HuH-7.5 (cell line): ENCODE data around the gene TMPRSS6.

Source experiments
- DNase-seq: peaks from one replicate; pipeline ENCODE4 v3.0.0; 2011; ENCODE audit warnings: low spot score

The TMPRSS6 gene

DNA sequence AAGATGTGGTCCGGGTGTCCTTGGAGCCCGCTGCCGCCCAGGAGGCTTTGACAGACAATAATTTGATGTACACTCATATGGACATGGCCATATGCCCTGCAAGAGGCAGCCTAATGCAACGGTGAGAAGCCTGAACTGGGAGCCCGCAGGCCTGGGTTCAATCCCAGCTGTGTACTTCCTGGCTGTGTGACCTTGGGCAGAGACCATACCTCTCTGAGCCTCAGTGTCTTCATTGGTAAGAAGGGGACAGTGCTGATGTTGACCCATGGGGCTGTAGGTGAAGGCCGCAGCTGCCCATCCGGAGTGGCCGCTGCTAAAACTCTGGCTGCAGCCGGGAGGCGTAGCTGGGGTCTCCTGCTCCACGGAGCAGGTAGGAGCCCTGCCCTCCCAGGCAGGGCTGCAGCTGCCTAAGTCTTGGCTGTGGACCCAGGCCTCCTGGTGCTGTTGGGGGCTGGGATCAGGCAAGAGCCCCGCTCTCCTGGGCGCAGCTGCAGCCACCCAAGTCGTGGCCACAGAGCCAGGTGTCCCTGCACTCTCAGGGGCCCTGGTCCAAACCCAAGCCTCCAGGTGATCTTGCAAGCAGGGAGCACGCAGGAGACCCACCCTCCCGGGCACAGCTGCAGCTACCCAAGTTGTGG lies 31.3 kb upstream of the TMPRSS6 start:
- no peak for DNase-seq

DNA sequence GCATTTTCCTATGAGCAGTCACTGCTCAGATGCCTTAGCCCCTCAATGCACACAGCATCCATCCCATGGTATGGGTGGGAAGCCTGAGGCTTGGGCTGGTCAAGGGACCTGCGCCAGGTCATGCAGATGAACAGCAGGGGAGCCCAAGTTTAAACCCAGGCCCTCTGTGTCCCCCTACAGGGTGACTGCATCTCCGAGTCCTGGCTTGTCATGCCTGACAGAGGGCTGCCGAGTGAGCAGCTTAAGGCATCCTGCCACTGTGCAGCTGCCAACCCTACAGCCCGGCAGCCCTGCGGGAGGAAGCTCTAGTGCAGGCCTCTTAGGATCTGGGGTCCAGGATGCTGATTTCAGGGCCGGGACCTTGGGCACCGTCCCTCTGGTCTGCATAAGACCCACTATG lies 30.2 kb upstream of the TMPRSS6 start:
- DNase-seq, result no peak

DNA sequence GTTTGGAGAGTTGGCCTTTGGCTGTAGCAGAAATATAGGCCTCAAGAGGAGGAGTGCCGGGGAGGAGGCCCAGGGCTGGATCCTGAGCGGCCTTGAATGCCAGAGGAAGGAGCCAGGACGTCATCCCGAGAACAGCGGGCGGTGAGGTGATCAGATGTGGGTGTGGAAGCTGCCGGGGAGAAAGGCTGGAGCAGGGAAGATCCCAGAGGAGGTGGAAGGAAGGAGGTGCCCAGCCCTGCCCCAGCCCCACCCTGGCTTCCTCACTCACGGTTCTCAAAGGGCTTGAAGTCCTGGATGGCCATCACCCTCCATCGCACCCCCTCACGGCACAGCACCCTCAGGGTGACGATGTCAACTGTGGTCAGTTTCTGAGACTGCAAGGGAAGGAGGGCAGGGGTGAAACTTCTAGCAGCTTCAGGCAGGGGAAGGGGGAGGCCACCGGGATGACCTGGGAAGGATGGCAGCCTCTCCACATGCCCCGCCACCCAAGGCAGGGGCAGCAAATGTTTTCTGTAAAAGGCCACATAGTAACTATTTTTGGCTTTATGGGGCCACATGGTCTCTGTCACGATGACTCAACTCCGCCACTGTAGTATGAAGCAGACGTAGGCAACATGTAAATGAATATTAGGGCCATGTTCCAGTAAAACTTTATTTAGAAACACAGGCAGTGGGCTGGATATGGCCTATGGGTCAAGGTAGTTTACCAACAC lies 29.5 kb upstream of the TMPRSS6 start:
- DNase-seq, result no peak

DNA sequence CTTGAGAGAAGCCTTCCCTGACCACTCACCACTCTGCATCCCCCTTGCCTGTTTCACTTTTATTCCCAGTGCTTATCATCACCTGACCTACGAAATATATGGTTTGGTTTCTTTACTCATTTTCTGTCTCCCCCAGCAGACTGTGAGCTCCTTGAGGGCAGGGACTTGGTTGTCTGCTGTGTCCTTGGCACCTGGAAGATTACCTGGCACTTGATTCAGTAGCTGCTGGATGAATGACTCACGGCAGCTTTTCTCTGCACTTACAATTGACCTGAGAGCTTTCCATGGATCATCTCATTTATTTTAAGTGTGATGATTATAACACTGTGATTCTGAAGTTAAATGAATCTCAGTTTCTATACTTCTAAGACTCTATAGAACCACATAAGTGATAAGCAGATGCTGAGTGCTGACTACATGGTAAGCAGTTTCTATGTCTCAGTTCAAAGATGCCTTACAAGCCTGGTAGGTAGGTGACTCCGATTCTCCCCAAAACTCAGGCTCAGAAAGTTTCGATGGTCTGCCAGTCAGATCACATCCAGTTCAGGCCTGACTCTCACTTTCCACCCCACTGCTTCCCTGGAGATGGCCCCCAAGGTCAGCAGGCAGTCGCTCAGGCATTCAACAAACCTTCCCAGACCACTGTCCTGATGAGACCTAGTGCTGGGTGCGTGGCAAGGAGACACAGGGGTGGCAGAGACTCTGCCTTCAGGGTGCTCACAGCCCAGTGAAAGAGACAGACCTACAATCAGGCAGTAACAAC lies 28.6 kb upstream of the TMPRSS6 start:
- no peak for DNase-seq

DNA sequence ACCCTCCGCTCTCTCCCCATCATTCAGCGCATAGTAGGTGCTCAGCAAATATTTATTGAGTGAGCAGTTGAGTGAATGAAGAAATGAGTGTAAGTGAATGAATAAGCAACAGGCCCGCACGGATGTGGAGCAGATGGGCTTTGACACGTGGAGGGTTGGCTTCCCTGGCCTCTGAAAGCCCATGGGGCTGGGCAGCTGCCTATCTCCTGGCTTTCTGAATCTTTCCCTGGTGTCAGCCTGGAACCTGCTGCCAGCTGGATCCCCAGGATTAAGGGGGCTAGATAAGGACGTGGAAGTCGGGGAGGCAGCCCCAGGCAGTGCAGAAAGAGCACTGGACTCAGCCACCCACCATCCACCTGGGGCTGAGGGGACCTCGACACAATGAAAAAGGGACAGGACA lies 27.6 kb upstream of the TMPRSS6 start:
- DNase-seq, result no peak

DNA sequence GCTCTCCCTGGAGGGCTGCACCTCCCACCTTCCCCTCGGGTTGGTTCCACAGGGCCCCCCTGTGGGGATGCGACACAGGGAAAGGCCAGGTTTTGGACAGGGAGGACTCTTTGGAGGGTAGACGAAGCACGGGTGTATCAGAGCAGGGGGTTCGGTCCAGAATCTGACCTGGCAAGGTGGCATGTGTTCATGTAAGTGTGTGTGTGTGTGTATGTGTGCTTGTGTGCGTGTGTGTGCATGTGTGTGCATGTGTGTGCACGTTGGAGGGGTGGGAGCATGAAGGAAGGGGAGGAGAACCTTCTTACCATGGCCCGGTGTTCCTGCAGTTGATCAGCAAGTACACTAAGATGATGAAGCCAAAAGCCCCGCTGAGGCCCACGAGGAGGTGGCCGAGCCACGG lies 25.5 kb upstream of the TMPRSS6 start:
- DNase-seq, result no peak

DNA sequence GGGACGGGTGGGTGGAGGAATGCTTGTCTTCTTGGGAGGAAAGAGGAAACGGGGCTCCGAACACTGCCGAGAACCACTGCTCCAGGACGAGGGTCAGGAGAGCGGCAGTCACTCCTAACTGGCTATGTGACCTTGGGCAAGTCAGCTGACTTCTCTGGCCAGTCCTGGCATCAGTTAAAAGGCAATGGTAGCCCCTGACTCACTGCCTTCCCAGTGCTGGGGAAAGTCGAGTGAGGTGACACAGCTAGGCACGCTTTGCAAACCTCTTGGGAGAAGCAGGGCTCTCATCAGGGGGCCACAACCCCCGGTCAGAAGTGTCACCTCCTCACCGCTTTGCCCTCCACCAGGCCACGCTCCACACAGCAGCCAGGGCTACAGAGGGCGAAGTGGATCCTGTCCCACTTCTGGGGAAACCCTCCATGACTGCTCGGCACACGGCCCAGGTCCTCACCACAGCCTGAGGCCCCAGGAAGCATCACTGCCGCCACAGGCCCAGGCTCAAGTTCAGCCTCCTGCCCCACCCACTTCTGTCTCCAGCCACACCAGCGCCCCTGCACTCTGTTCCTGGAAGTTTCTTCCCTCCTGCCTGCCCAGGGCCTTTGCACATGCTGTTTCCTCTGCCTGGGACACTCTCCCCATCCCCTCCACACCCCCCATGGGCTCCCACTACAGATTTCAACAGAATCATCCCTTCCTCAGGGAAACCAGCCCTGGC lies 23.9 kb upstream of the TMPRSS6 start:
- no peak for DNase-seq

DNA sequence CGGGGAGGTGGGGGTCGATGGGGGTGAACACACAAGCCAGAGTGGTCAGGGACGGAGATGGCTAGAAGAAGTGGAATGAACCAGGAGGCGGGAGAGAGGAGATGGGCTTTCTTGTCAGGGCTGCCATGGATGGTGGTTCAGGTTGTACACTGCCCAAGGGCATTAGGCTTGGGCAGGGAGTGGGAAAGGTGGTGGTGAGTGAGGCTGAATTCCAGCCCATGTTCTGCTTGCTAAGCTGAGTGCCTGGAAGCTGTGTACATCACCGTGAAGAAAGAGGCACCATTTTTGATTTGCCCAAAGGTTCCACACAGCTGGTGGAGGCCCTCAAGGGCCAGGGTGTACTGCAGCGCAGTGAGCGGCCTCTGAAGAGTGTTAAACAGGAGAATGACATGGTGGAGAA lies 23.3 kb upstream of the TMPRSS6 start:
- no peak for DNase-seq

DNA sequence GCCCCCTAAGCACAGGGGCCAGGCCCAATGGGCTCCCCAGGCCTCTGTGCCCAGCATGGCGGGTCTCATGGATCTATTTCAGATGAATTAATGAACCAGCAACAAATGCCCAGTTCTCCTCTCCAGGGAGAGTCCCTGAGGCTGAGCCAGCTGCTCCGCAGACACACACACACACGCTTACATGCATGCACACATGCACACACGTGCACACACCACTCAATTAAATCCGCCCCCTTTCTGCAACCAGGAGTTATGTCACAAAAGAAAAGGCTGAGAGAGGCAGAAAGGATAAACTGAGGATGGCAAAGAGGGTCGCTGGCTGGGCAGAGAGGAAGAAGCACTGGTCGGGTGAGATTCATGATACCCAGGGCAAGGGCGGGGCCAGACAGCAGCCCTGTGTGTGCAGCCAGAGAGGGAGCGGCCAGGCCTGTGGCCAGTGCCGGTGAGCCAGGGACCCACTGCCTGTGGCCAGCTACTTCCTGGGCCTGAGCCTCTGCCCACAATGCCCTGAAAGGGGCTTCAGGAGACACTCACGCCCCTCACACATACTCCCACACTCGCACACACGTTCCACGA lies 20.4 kb upstream of the TMPRSS6 start:
- no peak for DNase-seq

DNA sequence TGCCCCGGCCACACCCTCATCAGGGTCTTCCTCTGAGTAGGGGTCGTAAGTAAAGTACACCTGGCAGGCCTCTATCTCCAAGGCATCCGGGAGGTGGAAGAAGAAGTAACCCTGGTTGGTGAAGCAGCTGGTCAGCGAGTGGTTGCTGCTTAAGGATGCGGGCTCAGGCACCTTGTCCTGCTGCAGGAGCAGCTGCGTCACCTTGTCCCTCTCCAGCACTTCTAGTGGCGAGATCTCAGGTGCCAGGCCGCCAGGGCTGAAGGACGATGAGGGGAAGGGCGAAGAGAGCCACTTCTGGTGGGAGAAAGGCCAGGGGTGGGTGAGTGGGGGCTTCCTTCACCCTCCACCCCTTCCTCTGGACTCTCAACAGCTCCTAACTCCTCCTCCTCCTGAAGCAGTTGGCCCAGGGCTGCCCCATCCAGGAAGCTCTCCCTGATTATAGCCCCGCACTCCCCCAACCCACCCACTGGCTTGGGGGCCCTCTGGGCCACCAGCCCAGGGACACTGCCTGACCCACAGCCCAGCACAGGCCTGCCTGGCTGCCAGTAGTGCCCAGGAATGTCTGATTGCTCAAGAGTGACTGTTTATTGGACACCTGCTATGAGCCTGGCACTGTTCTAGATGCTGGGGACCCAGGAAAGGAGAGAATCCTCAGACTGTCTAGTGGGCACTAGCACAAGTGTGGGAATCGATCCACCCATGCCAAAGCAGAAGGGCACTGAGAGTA lies 19.2 kb upstream of the TMPRSS6 start:
- no peak for DNase-seq

DNA sequence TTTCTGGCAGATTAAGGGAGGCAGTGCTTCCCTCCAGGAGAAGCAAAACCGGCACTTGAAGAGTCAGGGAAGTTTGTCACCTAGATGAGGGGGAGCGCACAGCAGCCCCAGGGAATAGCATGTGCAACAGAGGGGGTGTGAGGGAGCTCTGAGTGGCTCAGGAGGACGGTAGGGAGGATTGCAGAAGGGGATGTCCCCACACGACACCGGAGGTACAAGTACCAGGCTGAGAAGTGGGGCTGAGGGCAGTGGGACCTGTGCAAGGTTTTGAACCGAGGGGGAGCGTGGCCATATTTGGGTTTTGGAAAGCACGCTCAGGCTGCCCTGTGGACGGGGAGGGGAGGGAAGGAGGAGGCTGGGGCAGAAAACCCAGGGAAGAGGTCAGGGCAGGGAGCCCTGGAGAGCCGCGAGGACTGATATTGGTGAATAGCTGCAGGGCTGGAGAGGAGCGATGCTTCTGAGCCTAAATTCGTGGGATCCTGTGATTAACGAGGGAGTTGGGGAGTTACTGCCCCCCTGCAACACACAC lies 17.9 kb upstream of the TMPRSS6 start:
- DNase-seq, result no peak

DNA sequence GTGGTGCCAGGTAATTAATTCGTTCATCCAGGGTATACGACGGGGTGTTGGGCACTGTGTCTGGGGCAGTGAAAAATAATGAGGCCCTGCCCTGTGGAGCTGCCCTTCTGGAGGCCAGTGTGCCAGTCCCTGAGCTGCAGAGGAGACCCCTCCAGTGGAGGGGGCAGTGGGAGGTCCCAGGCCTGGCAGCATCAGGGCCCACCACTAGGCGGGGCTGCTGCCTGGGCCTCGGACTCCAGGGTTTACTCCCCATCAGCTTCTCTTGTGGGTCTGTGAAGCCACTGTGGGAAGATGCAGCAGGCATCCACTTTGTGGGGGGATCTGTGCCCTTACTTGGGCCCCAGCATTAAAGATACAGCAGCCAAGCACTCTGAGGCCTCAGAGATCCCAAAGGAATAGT lies 17.4 kb upstream of the TMPRSS6 start:
- no peak for DNase-seq

DNA sequence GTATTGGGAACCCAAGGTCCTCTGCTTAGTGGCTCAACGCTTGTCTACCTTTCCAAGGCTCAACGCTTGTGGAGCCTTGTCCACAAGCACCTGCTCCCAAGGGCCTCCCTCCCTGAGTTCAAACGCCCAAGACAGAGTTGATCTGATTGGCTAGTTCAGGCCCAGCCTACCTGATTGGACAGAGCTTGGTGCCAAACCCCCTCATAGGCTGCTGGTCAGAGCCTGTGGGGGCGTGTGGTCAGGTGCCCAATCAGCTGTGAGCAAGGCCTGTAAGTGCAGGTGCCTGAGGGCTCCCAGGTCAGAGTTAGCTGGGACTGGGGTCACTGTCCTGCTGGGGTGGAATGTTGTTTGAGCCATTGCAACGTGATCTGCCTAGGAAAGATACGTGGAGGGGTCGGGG lies 16.9 kb upstream of the TMPRSS6 start:
- DNase-seq, result no peak

DNA sequence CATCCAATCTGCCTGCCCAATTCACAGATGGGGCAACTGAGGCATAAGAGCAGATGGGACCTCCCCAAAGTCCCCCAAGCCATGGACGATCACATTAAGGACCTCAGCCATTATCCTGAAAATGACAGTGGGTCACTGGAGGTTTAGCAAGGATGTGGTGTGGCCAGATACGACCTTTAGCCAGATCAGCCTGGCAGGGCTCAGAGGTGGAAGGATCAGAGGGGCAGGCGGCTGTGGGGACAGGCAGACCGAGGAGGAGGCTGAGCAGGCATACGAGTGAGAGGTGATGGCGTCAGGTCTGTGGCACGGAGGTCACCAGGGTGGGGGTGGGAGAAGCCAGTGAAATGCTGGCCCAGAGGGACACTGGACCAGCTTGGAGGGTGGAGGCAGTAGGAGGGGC lies 14.1 kb upstream of the TMPRSS6 start:
- no peak for DNase-seq

DNA sequence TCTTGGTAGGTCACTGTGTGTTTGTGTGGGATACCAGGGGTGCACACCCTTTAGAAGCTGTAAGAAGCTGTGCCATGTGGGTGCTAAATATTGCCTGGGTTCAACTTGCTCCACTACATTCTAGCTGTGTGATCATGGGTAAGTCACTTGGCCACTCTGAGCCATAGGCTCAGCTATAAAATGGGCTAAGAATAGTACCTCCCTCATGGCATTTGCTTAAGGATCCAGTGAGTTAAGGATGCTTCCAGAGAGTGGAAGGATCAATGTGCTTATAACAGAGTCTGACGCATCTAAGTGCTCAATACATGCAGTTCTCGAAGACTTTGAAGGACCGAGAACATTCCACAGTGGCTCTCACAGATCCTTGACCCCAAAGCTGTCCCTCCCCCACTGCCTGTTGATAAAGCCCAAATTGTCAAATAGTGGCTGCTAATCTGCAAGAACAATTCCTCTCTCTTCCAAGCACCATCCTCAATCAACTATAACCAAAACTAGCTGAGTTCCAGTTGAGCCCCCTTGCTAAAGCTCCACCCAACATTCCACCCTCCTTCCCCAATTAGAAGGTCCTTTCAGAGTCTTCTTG lies 13.2 kb upstream of the TMPRSS6 start:
- DNase-seq, result no peak

DNA sequence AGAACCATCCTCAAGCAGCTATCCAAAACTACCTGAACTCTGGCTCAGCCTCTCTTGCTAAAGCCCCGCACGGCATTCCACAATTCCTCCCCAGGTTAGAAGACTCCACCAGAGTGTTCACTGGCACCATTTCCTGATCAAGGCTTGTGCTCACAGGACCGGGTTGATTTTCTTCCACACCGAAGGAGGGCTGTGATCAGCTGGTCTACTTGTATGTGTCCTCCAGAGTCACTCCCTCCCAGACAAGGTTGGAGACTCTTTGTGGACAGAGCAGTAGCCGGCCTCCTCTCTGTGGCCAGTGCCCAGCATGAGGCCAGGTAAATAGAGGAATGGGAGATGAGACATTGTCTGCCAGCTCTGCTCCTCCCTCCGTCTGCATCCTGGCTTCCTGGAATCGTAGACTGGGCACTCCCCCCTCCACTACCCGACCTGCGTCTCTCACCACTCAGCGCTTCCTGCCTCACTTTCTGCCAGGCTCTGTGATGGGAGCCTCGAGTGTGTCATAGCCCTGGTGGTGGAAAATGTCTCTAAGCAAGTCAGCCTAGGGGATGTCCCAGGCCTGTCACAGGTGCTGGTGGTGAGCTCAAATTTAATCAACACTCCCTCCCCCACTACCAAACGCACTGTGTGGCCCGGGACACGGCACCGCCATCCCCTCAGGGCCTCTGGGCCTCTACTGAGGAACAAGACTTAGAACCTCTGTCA lies 12.5 kb upstream of the TMPRSS6 start:
- DNase-seq, result no peak

DNA sequence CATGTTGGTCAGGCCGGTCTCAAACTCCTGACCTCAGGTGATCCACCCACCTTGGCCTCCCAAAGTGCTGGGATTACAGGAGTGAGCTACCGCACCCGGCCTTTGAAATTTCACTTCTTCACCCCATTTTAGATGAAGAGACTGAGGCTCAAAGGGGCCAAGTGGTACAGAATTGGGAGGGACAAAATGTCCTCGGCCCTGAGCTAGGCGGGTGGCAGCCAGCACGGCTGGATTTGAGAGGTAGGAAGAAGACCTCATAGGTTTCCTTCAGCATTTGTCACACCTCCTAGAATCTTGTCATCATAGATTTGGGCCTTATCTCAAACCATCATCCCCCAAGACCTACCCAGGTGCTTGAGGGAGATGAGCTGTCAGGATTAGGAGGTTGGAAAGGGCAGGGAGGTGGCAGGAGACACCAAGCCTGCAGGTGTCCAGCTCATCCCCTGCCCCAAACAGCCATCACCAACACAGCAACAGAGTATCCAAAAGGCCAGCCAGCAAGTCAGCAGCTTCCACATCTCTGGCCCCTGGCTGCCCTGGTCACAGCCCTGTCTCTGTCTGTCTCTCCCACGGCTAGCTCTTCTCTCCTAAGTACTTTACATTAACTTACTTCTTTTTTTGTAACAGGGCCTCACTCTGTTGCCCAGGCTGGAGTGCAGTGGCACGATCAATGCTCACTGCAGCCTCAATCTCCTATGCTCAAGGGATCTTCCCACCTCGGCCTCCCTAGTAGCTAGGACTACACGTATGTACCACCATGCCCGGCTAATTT lies 11.2 kb upstream of the TMPRSS6 start:
- no peak for DNase-seq

DNA sequence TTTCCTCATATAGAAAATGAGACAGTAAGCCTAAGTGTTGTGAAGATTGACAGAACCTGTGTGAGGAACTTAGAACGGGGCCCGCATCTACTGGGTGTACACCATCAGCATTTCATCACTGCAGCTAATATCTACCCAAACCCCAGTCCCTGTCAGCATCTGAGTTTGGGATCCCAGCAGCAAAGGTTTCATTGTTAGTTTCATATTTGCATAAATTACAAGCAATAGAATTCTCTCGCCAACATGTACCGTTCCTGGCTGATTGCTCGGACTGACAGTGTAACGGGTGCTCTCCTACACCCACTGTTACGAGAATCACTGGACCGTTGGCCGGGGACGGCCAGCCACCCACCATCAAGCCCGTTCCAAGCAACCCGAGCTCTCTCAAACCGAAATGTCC lies 10.4 kb upstream of the TMPRSS6 start:
- no peak for DNase-seq

DNA sequence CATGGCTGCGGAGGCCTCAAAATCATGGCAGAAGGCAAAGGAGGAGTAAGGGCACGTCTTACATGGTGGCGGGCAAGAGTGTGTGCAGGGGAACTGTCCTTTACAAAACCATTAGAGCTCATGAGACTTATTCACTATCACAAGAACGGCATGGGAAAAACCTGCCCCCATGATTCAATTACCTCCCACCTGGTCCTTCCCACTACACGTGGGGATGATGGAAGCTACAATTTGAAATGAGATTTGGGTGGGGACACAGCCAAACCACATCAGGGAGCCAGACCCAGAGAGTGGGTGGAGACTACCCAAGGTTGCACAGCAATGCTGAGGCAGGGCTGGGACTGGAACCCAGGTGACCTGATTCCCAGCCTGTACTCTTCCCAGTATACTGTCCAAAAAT lies 8.6 kb upstream of the TMPRSS6 start:
- no peak for DNase-seq

DNA sequence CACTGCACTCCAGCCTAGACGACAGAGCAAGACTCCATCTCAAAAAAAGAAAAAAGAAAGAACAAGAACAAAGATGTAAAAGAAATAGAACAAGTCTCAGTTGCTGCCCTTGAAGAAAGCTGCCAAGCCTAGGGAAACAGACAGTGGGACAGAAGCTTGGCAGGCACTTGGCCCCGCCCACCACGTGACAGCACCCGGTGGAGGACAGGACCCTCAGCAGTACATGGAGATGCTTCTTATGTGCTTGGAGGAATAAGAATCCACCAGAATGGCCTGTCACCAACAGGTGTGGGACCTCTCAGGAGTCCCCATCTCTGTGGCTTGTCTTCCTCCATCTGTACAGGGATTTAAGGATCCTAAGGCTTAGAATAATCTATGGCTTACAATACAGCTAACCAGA lies 7.6 kb upstream of the TMPRSS6 start:
- no peak for DNase-seq
